ENCODE data around the gene PPP1R27. TPM values are rescaled to one million over a fixed set of nuclear protein-coding genes. Genes with fewer than 3 reads are reported as not detected.
A peak's percentile ranks its signal among the peaks of the same experiment; 100 is the strongest.

Gene PPP1R27
- total RNA-seq, 1 donor from 2014 or later, result not detected

DNA sequence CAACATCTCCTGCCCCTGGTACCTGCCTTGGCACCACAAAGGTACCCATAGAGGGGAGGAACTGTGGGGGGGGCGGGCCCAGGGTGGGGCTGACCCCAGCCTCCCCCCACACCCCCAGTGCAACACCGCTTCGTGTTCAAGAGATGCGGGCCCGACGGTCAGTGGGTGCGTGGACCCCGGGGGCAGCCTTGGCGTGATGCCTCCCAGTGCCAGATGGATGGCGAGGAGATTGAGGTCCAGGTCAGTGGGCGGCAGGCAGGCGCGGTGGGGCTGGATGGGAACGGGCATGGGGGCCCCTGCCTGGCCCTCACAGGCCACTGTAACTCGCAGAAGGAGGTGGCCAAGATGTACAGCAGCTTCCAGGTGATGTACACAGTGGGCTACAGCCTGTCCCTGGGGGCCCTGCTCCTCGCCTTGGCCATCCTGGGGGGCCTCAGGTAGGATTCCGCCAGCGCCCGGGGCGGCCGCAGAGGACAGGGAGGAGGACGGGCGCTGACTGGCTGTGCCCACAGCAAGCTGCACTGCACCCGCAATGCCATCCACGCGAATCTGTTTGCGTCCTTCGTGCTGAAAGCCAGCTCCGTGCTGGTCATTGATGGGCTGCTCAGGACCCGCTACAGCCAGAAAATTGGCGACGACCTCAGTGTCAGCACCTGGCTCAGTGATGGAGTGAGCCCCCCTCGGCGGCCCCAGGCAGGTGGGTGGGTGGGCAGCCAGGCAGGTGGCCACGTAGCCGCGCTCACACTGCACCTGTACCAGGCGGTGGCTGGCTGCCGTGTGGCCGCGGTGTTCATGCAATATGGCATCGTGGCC lies 23.8 kb downstream of the PPP1R27 start:
- intact Hi-C loops (cut with DNase I), result no loop called here
- ATAC-seq (no peak), DNase-seq (ENCODE audit: missing footprints) (no peak)

DNA sequence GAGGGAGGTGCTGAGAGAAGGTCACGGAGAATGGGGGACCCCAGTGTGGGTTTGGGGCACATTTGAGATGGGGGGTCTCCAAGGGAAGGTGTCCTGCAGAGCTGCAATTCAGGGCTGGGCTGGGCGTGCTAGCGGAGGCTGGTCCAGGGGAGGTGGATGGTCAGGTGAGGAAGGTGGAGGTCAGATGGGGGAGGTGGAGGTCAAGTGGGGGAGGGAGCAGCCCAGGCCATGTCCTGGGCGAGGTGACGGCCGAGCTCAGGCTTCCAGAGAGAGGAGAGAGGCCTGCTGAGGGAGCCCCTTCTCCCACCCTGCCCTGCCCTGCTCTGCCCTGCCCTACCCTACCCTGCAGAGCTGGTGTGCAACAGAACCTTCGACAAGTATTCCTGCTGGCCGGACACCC lies 24.4 kb downstream of the PPP1R27 start:
- no peak for ATAC-seq
- intact Hi-C loops (cut with DNase I), result no loop called here

GRCh38 chr17:81809556-81809998 lies 25.3 kb downstream of the PPP1R27 start:
- no peak for DNase-seq (ENCODE audit: missing footprints)
- no peak for ATAC-seq
- intact Hi-C loops (cut with DNase I), result no loop called here

More for the DNA sequence above, 24.4 kb downstream of the PPP1R27 start:
- DNase-seq (ENCODE audit: missing footprints), result no peak

DNA sequence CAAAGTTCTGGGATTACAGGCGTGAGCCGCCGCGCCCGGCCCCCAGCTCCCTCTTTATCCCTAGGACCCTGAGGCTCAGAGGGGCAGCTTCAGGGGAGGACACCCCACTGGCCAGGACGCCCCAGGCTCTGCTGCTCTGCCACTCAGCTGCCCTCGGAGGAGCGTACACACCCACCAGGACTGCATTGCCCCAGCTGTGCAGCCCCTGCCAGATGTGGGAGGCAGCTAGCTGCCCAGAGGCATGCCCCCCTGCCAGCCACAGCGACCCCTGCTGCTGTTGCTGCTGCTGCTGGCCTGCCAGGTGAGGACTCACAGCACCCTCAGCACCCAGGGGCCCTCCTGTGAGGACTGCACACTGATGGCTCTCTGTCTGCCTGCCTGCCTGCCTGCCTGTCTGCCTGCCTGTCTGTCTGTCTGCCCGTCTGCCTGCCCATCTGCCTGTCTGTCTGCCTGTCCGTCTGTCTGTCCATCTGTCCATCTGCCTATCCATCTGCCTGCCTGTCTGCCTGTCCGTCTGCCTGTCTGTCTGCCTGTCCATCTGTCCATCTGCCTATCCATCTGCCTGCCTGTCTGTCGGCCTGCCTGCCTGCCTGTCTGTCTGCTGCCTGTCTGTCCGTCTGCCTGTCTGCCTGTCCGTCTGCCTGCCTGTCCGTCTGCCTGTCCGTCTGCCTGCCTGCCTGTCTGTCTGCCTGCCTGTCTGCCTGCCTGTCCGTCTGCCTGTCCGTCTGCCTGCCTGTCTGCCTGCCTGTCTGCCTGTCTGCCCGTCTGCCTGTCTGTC lies 25.9 kb downstream of the PPP1R27 start:
- intact Hi-C loops (cut with DNase I), result no loop called here
- no peak for ATAC-seq

GRCh38 chr17:81807839-81808238 lies 27.0 kb downstream of the PPP1R27 start:
- intact Hi-C loops (cut with DNase I), result no loop called here
- no peak for DNase-seq (ENCODE audit: missing footprints)

More for the DNA sequence above, 25.9 kb downstream of the PPP1R27 start:
- no peak for DNase-seq (ENCODE audit: missing footprints)

DNA sequence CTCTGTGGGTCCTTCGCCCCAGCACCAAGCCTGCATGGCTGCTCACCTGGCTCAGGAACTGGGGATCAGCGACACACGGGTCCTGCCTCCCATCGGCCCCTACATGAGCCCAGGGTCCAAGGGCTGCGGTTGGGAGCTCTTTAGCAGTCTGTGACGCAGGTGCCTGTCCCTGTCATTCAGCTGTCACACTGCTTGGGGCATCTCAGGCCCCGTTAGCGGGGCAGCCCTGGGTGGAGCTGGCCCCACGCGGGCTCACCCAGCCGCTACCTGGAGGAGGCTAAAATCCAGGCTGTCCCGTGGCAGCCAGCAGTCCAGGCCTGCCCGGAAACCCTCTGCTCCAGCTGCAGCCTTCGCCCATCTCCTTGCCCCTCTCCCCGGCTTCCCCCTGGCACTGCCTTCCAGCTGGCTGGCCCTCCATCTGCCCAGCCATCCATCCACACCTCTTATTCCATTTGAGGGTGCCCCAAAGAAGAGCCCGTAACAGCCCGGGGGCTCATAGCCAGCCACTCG lies 27.6 kb downstream of the PPP1R27 start:
- intact Hi-C loops (cut with DNase I), result no loop called here
- DNase-seq (ENCODE audit: missing footprints), result no peak
- no peak for ATAC-seq

More at GRCh38 chr17:81807839-81808238, 27.0 kb downstream of the PPP1R27 start:
- ATAC-seq, result no peak

GRCh38 chr17:81806461-81807209 lies 28.2 kb downstream of the PPP1R27 start:
- intact Hi-C loops (cut with DNase I), result no loop called here
- ATAC-seq, result no peak
- DNase-seq (ENCODE audit: missing footprints), result no peak

DNA sequence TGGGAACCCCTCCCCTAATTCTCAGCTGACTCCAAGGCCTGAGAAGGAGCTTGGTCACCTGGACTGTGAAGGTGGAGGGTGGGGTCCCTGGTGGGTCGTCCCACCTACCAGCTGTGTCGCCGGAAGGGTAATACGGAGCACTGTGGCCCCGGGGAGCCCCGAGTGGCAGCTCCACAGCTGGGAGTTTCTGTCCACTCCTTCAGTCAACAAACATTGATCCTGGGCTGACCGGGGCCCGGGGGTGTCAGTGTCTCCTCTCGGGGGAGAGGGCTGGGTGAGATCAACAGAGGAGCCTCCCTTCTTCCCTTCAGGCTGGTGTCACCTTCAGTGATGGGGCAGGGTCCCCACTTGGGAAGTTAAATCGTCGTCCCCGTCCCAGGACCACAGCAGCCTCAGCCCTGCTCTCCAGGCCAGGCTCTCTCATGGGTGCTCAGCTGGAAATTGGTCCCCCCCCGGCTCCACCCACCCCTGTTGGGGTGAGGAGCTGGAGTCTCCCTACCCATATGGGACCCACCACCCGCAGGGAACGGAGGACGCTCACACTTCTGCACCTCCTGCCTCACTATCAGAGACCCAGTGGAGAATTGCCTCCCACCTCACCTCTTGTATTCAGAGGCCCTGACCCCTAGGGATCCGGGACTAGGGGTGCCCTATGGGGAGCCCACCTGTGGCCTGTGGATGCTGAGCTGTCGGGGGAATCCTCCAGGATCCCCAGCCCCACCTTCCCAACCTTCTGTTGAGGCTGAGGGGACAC lies 29.0 kb downstream of the PPP1R27 start:
- ATAC-seq, result no peak
- intact Hi-C loops (cut with DNase I), result no loop called here
- no peak for DNase-seq (ENCODE audit: missing footprints)

- intact Hi-C loops (cut with DNase I), result no loop called here
- no peak for DNase-seq (ENCODE audit: missing footprints)
- no peak for ATAC-seq
These were observed 30.1 kb downstream of the PPP1R27 start for GRCh38 chr17:81804559-81805399.

DNA sequence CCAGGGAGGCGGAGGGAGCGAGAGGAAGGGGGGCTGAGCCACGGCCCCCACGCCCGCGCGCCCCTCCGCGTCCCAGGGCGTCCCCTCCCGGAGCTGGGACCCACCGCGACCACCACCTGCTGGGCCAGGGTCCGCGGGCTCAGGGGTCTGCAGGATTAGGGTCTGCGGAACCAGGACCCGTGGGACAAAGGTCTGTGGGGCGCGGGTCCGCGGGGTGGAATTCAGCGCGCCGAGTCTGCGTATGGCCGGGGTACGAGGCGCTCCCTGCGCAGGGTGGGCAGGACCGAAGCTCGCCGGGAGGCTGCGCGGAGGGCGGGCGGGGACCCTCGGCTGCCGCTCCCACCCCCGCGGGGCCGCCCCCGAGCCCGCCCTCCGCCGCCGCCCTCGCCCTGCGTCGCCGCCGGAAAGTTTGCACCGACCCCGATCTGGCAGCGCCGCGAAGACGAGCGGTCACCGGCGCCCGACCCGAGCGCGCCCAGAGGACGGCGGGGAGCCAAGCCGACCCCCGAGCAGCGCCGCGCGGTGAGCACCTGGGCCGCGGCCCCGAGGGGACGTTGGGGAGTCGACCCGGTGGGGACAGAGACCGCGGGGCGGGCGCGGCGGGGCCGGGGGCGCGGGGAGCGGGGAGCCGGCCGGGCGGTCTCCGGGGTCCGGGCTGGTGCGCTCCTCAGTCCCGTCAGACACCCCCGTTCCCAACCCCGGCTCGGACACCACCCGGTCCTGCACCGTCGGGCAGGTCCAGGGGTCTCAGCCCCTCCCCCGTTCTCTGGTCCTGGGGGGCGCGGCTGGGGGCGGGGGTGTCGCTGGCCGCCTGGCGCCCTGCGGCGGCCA lies 30.9 kb downstream of the PPP1R27 start, which contains the start of gene GCGR:
TSS of gene GCGR (plus strand) at position 423 of the 831 bp plus-strand sequence. CDS start 4,869 bp downstream, outside the sequence.
- DNase-seq (ENCODE audit: missing footprints), result no peak
- intact Hi-C loops (cut with DNase I), result no loop called here
- no peak for ATAC-seq

GRCh38 chr17:81802856-81803643 lies 31.8 kb downstream of the PPP1R27 start:
- ATAC-seq (no peak), DNase-seq (ENCODE audit: missing footprints) (no peak)
- intact Hi-C loops (cut with DNase I), result no loop called here

- intact Hi-C loops (cut with DNase I), result no loop called here
- ATAC-seq (no peak), DNase-seq (ENCODE audit: missing footprints) (no peak)
These were observed 32.6 kb downstream of the PPP1R27 start for GRCh38 chr17:81802048-81802758.

- intact Hi-C loops (cut with DNase I), result no loop called here
- no peak for ATAC-seq
- no peak for DNase-seq (ENCODE audit: missing footprints)
These were observed 33.5 kb downstream of the PPP1R27 start for GRCh38 chr17:81801327-81801726.

DNA sequence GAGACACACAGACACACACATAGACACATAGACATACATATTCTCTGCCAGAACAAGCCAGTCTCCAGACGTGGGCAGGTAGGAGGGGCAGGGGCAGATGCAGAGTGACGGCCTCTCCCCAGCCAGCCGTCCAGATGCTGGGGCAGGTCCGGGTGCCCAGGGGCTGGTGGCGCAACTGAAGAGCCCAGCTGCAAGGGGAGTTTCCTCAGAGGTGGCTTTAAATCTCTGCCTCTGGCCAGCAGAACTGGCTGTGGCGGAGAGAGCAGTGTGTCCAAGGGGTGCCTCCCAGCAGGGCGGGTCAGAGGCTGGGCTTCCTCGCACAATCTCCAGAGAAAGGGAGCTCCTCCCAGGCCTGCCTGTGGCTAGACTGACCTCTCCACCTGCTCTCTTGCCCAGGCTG lies 40.3 kb downstream of the PPP1R27 start:
- DNase-seq (ENCODE audit: missing footprints) (no peak), ATAC-seq (peak; percentile 16)
- intact Hi-C loops (cut with DNase I), result no loop called here

DNA sequence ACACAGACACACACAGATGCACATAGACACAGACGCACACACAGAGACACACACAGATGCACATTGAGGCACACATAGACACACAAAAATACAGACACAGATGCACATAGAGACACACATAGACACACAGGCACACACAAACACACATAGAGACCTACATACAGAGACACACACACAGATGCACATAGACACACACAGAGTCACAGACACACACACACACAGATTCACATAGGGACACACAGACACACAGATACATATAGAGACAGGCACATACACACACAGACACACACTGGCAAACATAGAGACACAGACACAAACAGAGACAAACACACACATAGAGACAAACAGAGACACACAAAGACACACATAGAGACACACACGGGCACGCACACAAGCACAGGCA lies 40.8 kb downstream of the PPP1R27 start:
- DNase-seq (ENCODE audit: missing footprints) (no peak), ATAC-seq (no peak)
- intact Hi-C loops (cut with DNase I), result no loop called here

Measured in Right ventricle myocardium inferior (tissue), 1 donor.